GM21528 (cell line): ENCODE data around the gene GABRD.
"Not testable (repeated sequence)": the region's sequence is repeated elsewhere in the genome, so short reads cannot be mapped to it uniquely, and the experiment has no call there.

Experiments used
- ATAC-seq: cut with Tn5 transposase; IDR thresholded peaks from one replicate; pipeline ENCODE4 v1.9.1; 2021; ENCODE audit warnings: mild to moderate bottlenecking, moderate library complexity; ENCODE audit not compliant: unreplicated experiment, low FRiP score

GABRD gene

GRCh38 chr1:2019172-2019543 is at the start of gene GABRD:
GABRD (plus strand) TSS chr1:2019345; CDS start chr1:2019424, 79 bp downstream.
- no peak for ATAC-seq

GRCh38 chr1:1969505-1969900 is 49.6 kb upstream of the GABRD start:
- no peak for ATAC-seq

- ATAC-seq, result no peak
These were observed 49.0 kb upstream of the GABRD start for GRCh38 chr1:1969953-1970716.

GRCh38 chr1:1971017-1971416 is 48.1 kb upstream of the GABRD start:
- no peak for ATAC-seq

- ATAC-seq, result no peak
These were observed 47.5 kb upstream of the GABRD start for GRCh38 chr1:1971688-1972087.

GRCh38 chr1:1972976-1973715 is 46.0 kb upstream of the GABRD start:
- no peak for ATAC-seq

- ATAC-seq, result no peak
These were observed 45.2 kb upstream of the GABRD start for GRCh38 chr1:1973716-1974642.

- no peak for ATAC-seq
These were observed 44.3 kb upstream of the GABRD start for GRCh38 chr1:1974834-1975233.

GRCh38 chr1:1975535-1975934 is 43.6 kb upstream of the GABRD start:
- no peak for ATAC-seq

- no peak for ATAC-seq
These were observed 43.1 kb upstream of the GABRD start for GRCh38 chr1:1976031-1976430.

GRCh38 chr1:1978108-1978507 is 41.0 kb upstream of the GABRD start:
- no peak for ATAC-seq

- ATAC-seq, result not testable (repeated sequence)
These were observed 40.3 kb upstream of the GABRD start for GRCh38 chr1:1978690-1979481.

- ATAC-seq, result no peak
These were observed 39.5 kb upstream of the GABRD start for GRCh38 chr1:1979482-1980165.

- no peak for ATAC-seq
These were observed 38.5 kb upstream of the GABRD start for GRCh38 chr1:1980467-1981141.

- no peak for ATAC-seq
These were observed 38.0 kb upstream of the GABRD start for GRCh38 chr1:1981142-1981500.

GRCh38 chr1:1981631-1982327 is 37.4 kb upstream of the GABRD start:
- ATAC-seq, result not testable (repeated sequence)

GRCh38 chr1:1982379-1983232 is 36.5 kb upstream of the GABRD start:
- ATAC-seq, result no peak
